HCT116 (cell line): ENCODE results near the gene GRIN2C. TPM values are rescaled to one million over a fixed set of nuclear protein-coding genes. Genes with fewer than 3 reads are reported as not detected.

ENCODE experiments used
- ATAC-seq: fragments of 200-7000 bp; cut with Tn5 transposase; 2 replicates; pipeline ENCODE4 v1.9.1; 2020; ENCODE audit warnings: mild to moderate bottlenecking, moderate library complexity
- BruUV-seq: library from RNA; stranded (reverse); fragments of 400-500 nt; replicated peaks from 2 replicates; lab custom pipeline; 2021; lab: Mats Ljungman, UMichigan
- CTCF ChIA-PET: fragments of 300-600 bp; sonication (Branson Sonifier 250); formaldehyde crosslinking; loops from one replicate; lab custom pipeline; 2021; ENCODE audit warnings: antibody characterized with exemption; lab: Charles Lee
- POLR2A ChIA-PET: fragments of 300-600, 350-600 bp; sonication (Branson Sonifier 250); formaldehyde crosslinking; loops from one replicate; lab custom pipeline; 2021; ENCODE audit warnings: antibody characterized with exemption; lab: Charles Lee
- RAD21 ChIA-PET, 2 experiments: fragments of 300-600 bp; sonication (Branson Sonifier 250); formaldehyde crosslinking; loops; one replicate each; lab custom pipeline; 2023; ENCODE audit warnings: low total read pairs in 2 of 2; ENCODE audit not compliant: uncharacterized antibody in 2 of 2, unreplicated experiment in 2 of 2, low non-redundant PET in 1 of 2; lab: Charles Lee
- DNase-seq: peaks from one replicate; pipeline ENCODE4 v3.0.0-alpha.2; 2010; ENCODE audit warnings: low read depth, low spot score
- H2AFZ ChIP-seq: fragments of 200-600 bp; shearing (Covaris generic), sonication (generic); 2 replicates; pipeline ENCODE4 v1.6.1; 2017; ENCODE audit warnings: low read depth, mixed run types, mixed read lengths, antibody characterized with exemption, low read length; ENCODE audit not compliant: poor library complexity, severe bottlenecking
- H3K27ac ChIP-seq: 2 replicates; pipeline ENCODE4 v1.5.1; 2012; ENCODE audit warnings: low read depth, low read length
- H3K27me3 ChIP-seq: fragments of 200-600 bp; sonication (generic); 2 replicates; pipeline ENCODE4 v1.6.1; 2016; ENCODE audit warnings: mixed run types, low read length, mixed read lengths; ENCODE audit not compliant: insufficient read depth
- H3K36me3 ChIP-seq, 2 experiments: fragments of 200-500 bp in 1 of 2; fragments of 200-600 bp in 1 of 2; sonication (Bioruptor generic) in 1 of 2; sonication (generic) in 1 of 2; 2 replicates each; pipeline versions ENCODE4 v1.5.1 to v1.6.1; 2014 to 2016; ENCODE audit warnings: low read length in 2 of 2, inconsistent platforms in 1 of 2, mixed read lengths in 1 of 2, mixed run types in 1 of 2; ENCODE audit not compliant: insufficient read depth in 2 of 2, control insufficient read depth in 1 of 2
- H3K4me1 ChIP-seq, 2 experiments: fragments of 200-600 bp in 1 of 2; sonication (generic) in 1 of 2; 2 replicates each; pipeline versions ENCODE4 v1.5.1 to v1.6.1; 2012 to 2017; ENCODE audit warnings: low read length in 2 of 2, inconsistent platforms in 1 of 2, mild to moderate bottlenecking in 1 of 2, mixed read lengths in 1 of 2, mixed run types in 1 of 2, moderate library complexity in 1 of 2; ENCODE audit not compliant: insufficient read depth in 2 of 2, control insufficient read depth in 1 of 2
- H3K4me2 ChIP-seq: fragments of 200-600 bp; sonication (generic); 2 replicates; pipeline ENCODE4 v1.6.1; 2017; ENCODE audit warnings: mixed run types, low read length, mixed read lengths
- H3K4me3 ChIP-seq, 2 experiments: fragments of 200-600 bp in 1 of 2; sonication (generic) in 1 of 2; replicated peaks in 1 of 2; 2 replicates each; pipeline ENCODE4 v1.5.1; 2011 to 2016; ENCODE audit warnings: low read length in 2 of 2, control low read depth in 1 of 2, low read depth in 1 of 2, mild to moderate bottlenecking in 1 of 2, mixed read lengths in 1 of 2, mixed run types in 1 of 2
- H3K79me2 ChIP-seq: fragments of 200-600 bp; sonication (generic); 2 replicates; pipeline ENCODE4 v1.6.1; 2017; ENCODE audit warnings: mild to moderate bottlenecking, mixed run types, low read length, moderate library complexity, mixed read lengths; ENCODE audit not compliant: insufficient read depth
- H3K9ac ChIP-seq: fragments of 200-600 bp; sonication (generic); 2 replicates; pipeline ENCODE4 v1.6.1; 2016; ENCODE audit warnings: low read length, mixed read lengths
- H3K9me2 ChIP-seq: fragments of 200-600 bp; sonication (generic), shearing (Covaris generic); 2 replicates; pipeline ENCODE4 v1.6.1; 2017; ENCODE audit warnings: mixed run types, mild to moderate bottlenecking, moderate library complexity; ENCODE audit not compliant: insufficient read depth
- H3K9me3 ChIP-seq, 2 experiments: fragments of 200-500 bp in 1 of 2; fragments of 200-600 bp in 1 of 2; sonication (Bioruptor generic) in 1 of 2; sonication (generic) in 1 of 2; 2 replicates each; pipeline ENCODE4 v1.6.1; 2014 to 2017; ENCODE audit warnings: low read length in 2 of 2, mixed read lengths in 2 of 2, inconsistent platforms in 1 of 2, low read depth in 1 of 2, mild to moderate bottlenecking in 1 of 2, mixed run types in 1 of 2, moderate library complexity in 1 of 2; ENCODE audit not compliant: control insufficient read depth in 1 of 2, insufficient read depth in 1 of 2
- H4K20me1 ChIP-seq: fragments of 200-600 bp; sonication (generic), shearing (Covaris generic); 2 replicates; pipeline ENCODE4 v1.6.1; 2017; ENCODE audit warnings: mixed run types, mild to moderate bottlenecking, moderate library complexity; ENCODE audit not compliant: insufficient read depth
- CBX3 ChIP-seq: IDR thresholded peaks from 2 replicates; pipeline ENCODE4 v1.6.1; 2012; ENCODE audit warnings: low read depth
- CEBPB ChIP-seq: IDR thresholded peaks from 2 replicates; pipeline ENCODE4 v1.6.1; 2012; ENCODE audit warnings: low read depth
- ELF1 ChIP-seq: IDR thresholded peaks from 2 replicates; pipeline ENCODE4 v1.6.1; 2012; ENCODE audit warnings: low read depth, borderline replicate concordance
- EZH2phosphoT487 ChIP-seq: fragments of 200-600 bp; IDR thresholded peaks from 2 replicates; pipeline ENCODE4 v1.6.1; 2018; ENCODE audit warnings: antibody characterized with exemption, borderline replicate concordance
- FOSL1 ChIP-seq: IDR thresholded peaks from 2 replicates; pipeline ENCODE4 v1.6.1; 2012; ENCODE audit warnings: low read depth
- JUND ChIP-seq: IDR thresholded peaks from 2 replicates; pipeline ENCODE4 v1.6.1; 2012
- POLR2A ChIP-seq: IDR thresholded peaks from 2 replicates; pipeline ENCODE4 v1.7.0; 2011; ENCODE audit warnings: borderline replicate concordance; ENCODE audit not compliant: insufficient read depth, insufficient read length; ENCODE audit errors: extremely low read depth
- POLR2AphosphoS5 ChIP-seq: IDR thresholded peaks from 2 replicates; pipeline ENCODE4 v1.6.1; 2011; ENCODE audit warnings: mild to moderate bottlenecking, low read depth, low read length, moderate library complexity
- SIN3A ChIP-seq: IDR thresholded peaks from 2 replicates; pipeline ENCODE4 v1.6.1; 2012; ENCODE audit warnings: low read depth
- SRF ChIP-seq: IDR thresholded peaks from 2 replicates; pipeline ENCODE4 v1.6.1; 2012; ENCODE audit warnings: low read depth
- TCF7L2 ChIP-seq: IDR thresholded peaks from 2 replicates; pipeline ENCODE4 v1.7.0; 2011; ENCODE audit warnings: borderline replicate concordance, inconsistent platforms; ENCODE audit not compliant: insufficient read depth, insufficient read length; ENCODE audit errors: extremely low read depth
- ZFX ChIP-seq: fragments of 450-650 bp; IDR thresholded peaks from 2 replicates; pipeline ENCODE4 v1.6.1; 2017
- intact Hi-C: fragments of 100-400 bp; cut with micrococcal nuclease; formaldehyde crosslinking; loops from 2 replicates; pipeline ENCODE4 v1.10.0; 2022
- total RNA-seq: library from RNA; stranded (reverse); gene quantifications from one replicate; pipeline ENCODE4 v1.2.1, GENCODE V29; 2021; ENCODE audit not compliant: unreplicated experiment
- TF ChIP-seq, protein P1 (sequence below): IDR thresholded peaks from 2 replicates; pipeline ENCODE4 v1.6.1; 2012
- TF ChIP-seq, protein P2 (sequence below): IDR thresholded peaks from 2 replicates; pipeline ENCODE4 v1.6.1; 2012
- TF ChIP-seq, protein P3 (sequence below), 3 experiments: fragments of 200-600 bp in 1 of 3; sonication (generic) in 1 of 3; IDR thresholded peaks in 2 of 3; conservative IDR thresholded peaks in 1 of 3; 2 replicates each; pipeline ENCODE4 v1.5.1; 2012 to 2017; ENCODE audit warnings: low read depth in 2 of 3, low read length in 2 of 3, antibody characterized with exemption in 1 of 3, borderline replicate concordance in 1 of 3, control low read depth in 1 of 3, mild to moderate bottlenecking in 1 of 3, mixed read lengths in 1 of 3, mixed run types in 1 of 3, moderate library complexity in 1 of 3; ENCODE audit not compliant: insufficient read depth in 1 of 3
- TF ChIP-seq, protein P4 (sequence below): IDR thresholded peaks from 2 replicates; pipeline ENCODE4 v1.6.1; 2012; ENCODE audit warnings: low read depth

The GRIN2C gene
- total RNA-seq, 1 experiment from 2014 or later, result 2.2 TPM

DNA sequence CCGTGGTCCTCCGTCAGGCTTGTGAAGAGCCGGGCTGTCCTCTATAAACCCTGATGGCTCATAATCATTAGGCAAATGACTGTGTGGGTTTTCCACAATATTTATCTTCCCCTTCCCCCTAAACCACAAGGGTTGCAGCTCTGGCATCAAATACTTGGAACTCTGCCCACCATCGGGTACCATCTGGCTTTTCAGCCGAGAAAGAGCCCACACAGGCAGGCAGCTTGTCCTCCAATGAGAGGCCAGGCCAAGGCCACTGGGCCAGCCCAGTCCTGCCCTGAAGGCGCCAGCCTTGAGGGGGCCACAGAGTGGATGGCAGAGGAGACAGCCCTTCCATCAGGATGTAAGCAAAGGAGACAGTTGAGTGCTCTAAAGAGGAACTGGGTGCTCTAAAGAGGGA is 51.8 kb downstream of the GRIN2C start:
- Histone ChIP-seq H3K27ac (no peak overlapping the region), H3K9me2 (no peaks in the 10 kb centered on the region), H3K4me2 (no peak overlapping the region), H3K9ac (no peak overlapping the region), H3K79me2 (no peaks in the 10 kb centered on the region), H2AFZ (no peak overlapping the region), H3K36me3 (no peaks in the 10 kb centered on the region), H3K4me3 (no peak overlapping the region), H3K4me1 (no peaks in the 10 kb centered on the region), H4K20me1 (no peaks in the 10 kb centered on the region), H3K9me3 (no peaks in the 10 kb centered on the region), H3K27me3 (no peaks in the 10 kb centered on the region)
- no peak for TF ChIP-seq FOSL1
- TF ChIP-seq ELF1, result no peak
- TF ChIP-seq JUND, result no peak
- TF ChIP-seq POLR2A, result no peak
- TF ChIP-seq, protein P1, sequence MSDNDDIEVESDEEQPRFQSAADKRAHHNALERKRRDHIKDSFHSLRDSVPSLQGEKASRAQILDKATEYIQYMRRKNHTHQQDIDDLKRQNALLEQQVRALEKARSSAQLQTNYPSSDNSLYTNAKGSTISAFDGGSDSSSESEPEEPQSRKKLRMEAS, result no peak
- no peak for TF ChIP-seq SIN3A
- TF ChIP-seq CBX3, result no peak
- TF ChIP-seq, protein P2, sequence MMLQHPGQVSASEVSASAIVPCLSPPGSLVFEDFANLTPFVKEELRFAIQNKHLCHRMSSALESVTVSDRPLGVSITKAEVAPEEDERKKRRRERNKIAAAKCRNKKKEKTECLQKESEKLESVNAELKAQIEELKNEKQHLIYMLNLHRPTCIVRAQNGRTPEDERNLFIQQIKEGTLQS, result no peak
- no peak for TF ChIP-seq CEBPB
- TF ChIP-seq SRF, result no peak
- TF ChIP-seq, protein P3, sequence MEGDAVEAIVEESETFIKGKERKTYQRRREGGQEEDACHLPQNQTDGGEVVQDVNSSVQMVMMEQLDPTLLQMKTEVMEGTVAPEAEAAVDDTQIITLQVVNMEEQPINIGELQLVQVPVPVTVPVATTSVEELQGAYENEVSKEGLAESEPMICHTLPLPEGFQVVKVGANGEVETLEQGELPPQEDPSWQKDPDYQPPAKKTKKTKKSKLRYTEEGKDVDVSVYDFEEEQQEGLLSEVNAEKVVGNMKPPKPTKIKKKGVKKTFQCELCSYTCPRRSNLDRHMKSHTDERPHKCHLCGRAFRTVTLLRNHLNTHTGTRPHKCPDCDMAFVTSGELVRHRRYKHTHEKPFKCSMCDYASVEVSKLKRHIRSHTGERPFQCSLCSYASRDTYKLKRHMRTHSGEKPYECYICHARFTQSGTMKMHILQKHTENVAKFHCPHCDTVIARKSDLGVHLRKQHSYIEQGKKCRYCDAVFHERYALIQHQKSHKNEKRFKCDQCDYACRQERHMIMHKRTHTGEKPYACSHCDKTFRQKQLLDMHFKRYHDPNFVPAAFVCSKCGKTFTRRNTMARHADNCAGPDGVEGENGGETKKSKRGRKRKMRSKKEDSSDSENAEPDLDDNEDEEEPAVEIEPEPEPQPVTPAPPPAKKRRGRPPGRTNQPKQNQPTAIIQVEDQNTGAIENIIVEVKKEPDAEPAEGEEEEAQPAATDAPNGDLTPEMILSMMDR (IDR thresholded peaks at IDR 0.05 in 2 of 3, conservative IDR thresholded peaks at IDR 0.05 in 1 of 3; ENCODE audit: borderline replicate concordance in 1 of 3, insufficient read depth in 1 of 3, low read depth in 2 of 3, low read length in 2 of 3), result no peak
- TF ChIP-seq EZH2phosphoT487, result no peak
- TF ChIP-seq POLR2AphosphoS5, result no peak
- TF ChIP-seq, protein P4, sequence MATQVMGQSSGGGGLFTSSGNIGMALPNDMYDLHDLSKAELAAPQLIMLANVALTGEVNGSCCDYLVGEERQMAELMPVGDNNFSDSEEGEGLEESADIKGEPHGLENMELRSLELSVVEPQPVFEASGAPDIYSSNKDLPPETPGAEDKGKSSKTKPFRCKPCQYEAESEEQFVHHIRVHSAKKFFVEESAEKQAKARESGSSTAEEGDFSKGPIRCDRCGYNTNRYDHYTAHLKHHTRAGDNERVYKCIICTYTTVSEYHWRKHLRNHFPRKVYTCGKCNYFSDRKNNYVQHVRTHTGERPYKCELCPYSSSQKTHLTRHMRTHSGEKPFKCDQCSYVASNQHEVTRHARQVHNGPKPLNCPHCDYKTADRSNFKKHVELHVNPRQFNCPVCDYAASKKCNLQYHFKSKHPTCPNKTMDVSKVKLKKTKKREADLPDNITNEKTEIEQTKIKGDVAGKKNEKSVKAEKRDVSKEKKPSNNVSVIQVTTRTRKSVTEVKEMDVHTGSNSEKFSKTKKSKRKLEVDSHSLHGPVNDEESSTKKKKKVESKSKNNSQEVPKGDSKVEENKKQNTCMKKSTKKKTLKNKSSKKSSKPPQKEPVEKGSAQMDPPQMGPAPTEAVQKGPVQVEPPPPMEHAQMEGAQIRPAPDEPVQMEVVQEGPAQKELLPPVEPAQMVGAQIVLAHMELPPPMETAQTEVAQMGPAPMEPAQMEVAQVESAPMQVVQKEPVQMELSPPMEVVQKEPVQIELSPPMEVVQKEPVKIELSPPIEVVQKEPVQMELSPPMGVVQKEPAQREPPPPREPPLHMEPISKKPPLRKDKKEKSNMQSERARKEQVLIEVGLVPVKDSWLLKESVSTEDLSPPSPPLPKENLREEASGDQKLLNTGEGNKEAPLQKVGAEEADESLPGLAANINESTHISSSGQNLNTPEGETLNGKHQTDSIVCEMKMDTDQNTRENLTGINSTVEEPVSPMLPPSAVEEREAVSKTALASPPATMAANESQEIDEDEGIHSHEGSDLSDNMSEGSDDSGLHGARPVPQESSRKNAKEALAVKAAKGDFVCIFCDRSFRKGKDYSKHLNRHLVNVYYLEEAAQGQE, result no peak
- TF ChIP-seq ZFX, result no peak
- no peak for TF ChIP-seq TCF7L2
- DNase-seq (no peak), ATAC-seq (no peak)
- intact Hi-C loops, result no loop called here
- RAD21 ChIA-PET, result interaction anchor here in 1 of 2 experiments (0.5 kb wide), 1 partner anchor 74 kb away, joined by 3 read pairs; no protein-coding TSS in a partner anchor
- CTCF ChIA-PET, result interaction anchor here (1.6 kb wide), 1 partner anchor 54 kb away, joined by 4 read pairs; no protein-coding TSS in a partner anchor
- POLR2A ChIA-PET, result no interaction called here
- no TSS peak for BruUV-seq
